Thyroid gland (tissue), 4 donors: ENCODE measurements around the gene AHI1. TPM values are rescaled to one million over a fixed set of nuclear protein-coding genes. Genes with fewer than 3 reads are reported as not detected.

ENCODE experiments used
- DNase-seq, 2 donors: peaks; one replicate each; pipeline ENCODE4 v3.0.0-alpha.2; 2019
- H3K27ac ChIP-seq, 3 donors: fragments of 200-600 bp; sonication (generic); 1 replicate in 2 of 3; 2 replicates in 1 of 3; pipeline ENCODE4 v1.5.1; 2016 to 2019; ENCODE audit warnings: mild to moderate bottlenecking in 1 of 3, moderate library complexity in 1 of 3
- H3K27me3 ChIP-seq: fragments of 200-600 bp; sonication (generic); one replicate; pipeline ENCODE4 v1.5.1; 2019
- H3K36me3 ChIP-seq, 2 donors: fragments of 200-600 bp; sonication (generic); one replicate each; pipeline ENCODE4 v1.5.1; 2016 to 2019
- H3K4me1 ChIP-seq, 2 donors: fragments of 200-600 bp; sonication (generic); one replicate each; pipeline ENCODE4 v1.5.1; 2017 to 2019
- H3K4me3 ChIP-seq, 3 donors: fragments of 200-600 bp; sonication (generic); replicated peaks in 1 of 3; 1 replicate in 2 of 3; 2 replicates in 1 of 3; pipeline ENCODE4 v1.5.1; 2016; ENCODE audit warnings: mild to moderate bottlenecking in 1 of 3
- H3K9me3 ChIP-seq: fragments of 200-600 bp; sonication (generic); one replicate; pipeline ENCODE4 v1.5.1; 2017
- CTCF ChIP-seq, 6 experiments: fragments of 200-600 bp in 3 of 6; fragments of 450-650 bp in 3 of 6; sonication (generic) in 3 of 6; IDR thresholded peaks; one replicate each; pipeline ENCODE4 v1.5.1; 2016 to 2019; ENCODE audit warnings: antibody characterized with exemption in 6 of 6, mild to moderate bottlenecking in 2 of 6, inconsistent platforms in 1 of 6, moderate library complexity in 1 of 6
- POLR2A ChIP-seq, 2 donors: fragments of 450-650 bp; IDR thresholded peaks; one replicate each; pipeline ENCODE4 v1.6.1; 2017; ENCODE audit warnings: antibody characterized with exemption in 2 of 2, mild to moderate bottlenecking in 2 of 2, moderate library complexity in 1 of 2
- WGBS, 2 donors: methylation state at CpG; one replicate each; pipeline ENCODE4 v1.1.5; 2017; 5-methylcytosine and 5-hydroxymethylcytosine counted together
- intact Hi-C: fragments of 100-400 bp; cut with DNase I; formaldehyde crosslinking; loops from one replicate; pipeline ENCODE4 v1.15.1; 2023
- microRNA-seq: library from miRNA; unstranded; fragments of <30 nt; microRNA quantifications from one replicate; pipeline ENCODE4, GENCODE V29; 2016
- small RNA-seq: library from RNA; depleted of rRNA; stranded (forward); fragments of <200 nt; gene quantifications from one replicate; pipeline ENCODE3, GENCODE V24; 2016
- total RNA-seq, 4 donors: library from RNA; depleted of rRNA; stranded (reverse); fragments of >200 nt; gene quantifications; one replicate each; pipeline ENCODE4 v1.2.3, GENCODE V29; 2016

Gene AHI1
- total RNA-seq, 4 donors from 2014 or later = 25.5 to 53.3 (median 42.1) TPM

GRCh38 chr6:135234492-135234780, 263.1 kb downstream of the AHI1 start:
- no peak overlapping the region for H3K4me3 ChIP-seq
- no peak for TF ChIP-seq POLR2A (IDR thresholded peaks at IDR 0.05)
- no peak for TF ChIP-seq CTCF (IDR thresholded peaks at IDR 0.05)
- H3K4me1 ChIP-seq = no peaks in the 10 kb centered on the region
- no peak overlapping the region for H3K27ac ChIP-seq
- no peaks in the 10 kb centered on the region for H3K36me3 ChIP-seq
- WGBS, 2 donors = 67 to 77% methylated on average over 1 of the region's 1 CpG
- H3K9me3 ChIP-seq = no peaks in the 10 kb centered on the region
- no peaks in the 10 kb centered on the region for H3K27me3 ChIP-seq
- intact Hi-C loops = no loop called here
- no peak for DNase-seq

GRCh38 chr6:135233686-135234491, 263.7 kb downstream of the AHI1 start:
- no peaks in the 10 kb centered on the region for H3K4me1 ChIP-seq
- no peak for TF ChIP-seq POLR2A (IDR thresholded peaks at IDR 0.05)
- TF ChIP-seq CTCF (IDR thresholded peaks at IDR 0.05) = no peak
- intact Hi-C loops = no loop called here
- no peak for DNase-seq
- no peaks in the 10 kb centered on the region for H3K27me3 ChIP-seq
- no peaks in the 10 kb centered on the region for H3K9me3 ChIP-seq
- no peak overlapping the region for H3K4me3 ChIP-seq
- no peak overlapping the region for H3K27ac ChIP-seq
- H3K36me3 ChIP-seq = no peaks in the 10 kb centered on the region
- 77 to 78% methylated on average over 5 of the region's 5 CpGs for WGBS, 2 donors

Small RNA genes lying within 50 kb of the gene (microRNA-seq; reads per million reads assigned to microRNA genes)
- gene MIR548A2 = not detected

Small RNA genes lying within 50 kb of the gene (small RNA-seq; reads per million reads assigned to genes)
- gene MIR548A2 (not detected), gene RF00019 (not detected)
